Activated naive CD4-positive, alpha-beta T cell treated with anti-CD3 and anti-CD28 coated beads, Interleukin-2, amount 50 U/mL, for 24 hours (primary cell): ENCODE measurements around the gene KIF2C.

Experiments used
- H3K27ac Mint-ChIP-seq: one replicate; pipeline ENCODE4 v1.8.0; 2021; ENCODE audit warnings: mild to moderate bottlenecking, mixed read lengths
- H3K27me3 Mint-ChIP-seq: one replicate; pipeline ENCODE4 v1.8.0; 2021; ENCODE audit warnings: mixed read lengths
- H3K36me3 Mint-ChIP-seq: one replicate; pipeline ENCODE4 v1.8.0; 2021; ENCODE audit warnings: mixed read lengths
- H3K4me1 Mint-ChIP-seq: one replicate; pipeline ENCODE4 v1.8.0; 2021; ENCODE audit warnings: mixed read lengths
- H3K4me3 Mint-ChIP-seq: one replicate; pipeline ENCODE4 v1.8.0; 2021; ENCODE audit warnings: mild to moderate bottlenecking, mixed read lengths
- H3K9me3 Mint-ChIP-seq: one replicate; pipeline ENCODE4 v1.8.0; 2021; ENCODE audit warnings: mixed read lengths

The KIF2C gene

GRCh38 chr1:44713321-44713781, 26.3 kb upstream of the KIF2C start:
- Mint-ChIP-seq H3K36me3 (no peaks in the 10 kb centered on the region), H3K27me3 (no peaks in the 10 kb centered on the region), H3K4me3 (no peak overlapping the region), H3K9me3 (no peaks in the 10 kb centered on the region), H3K27ac (no peak overlapping the region), H3K4me1 (peaks cover 33% of the 10 kb centered on the region)

- Mint-ChIP-seq H3K27ac (no peak overlapping the region), H3K4me3 (no peak overlapping the region), H3K27me3 (no peaks in the 10 kb centered on the region), H3K9me3 (no peaks in the 10 kb centered on the region), H3K4me1 (peaks cover 43% of the 10 kb centered on the region), H3K36me3 (no peaks in the 10 kb centered on the region)
These were observed 25.1 kb upstream of the KIF2C start for GRCh38 chr1:44714532-44714931.

- H3K4me1 Mint-ChIP-seq, result peaks cover 47% of the 10 kb centered on the region
- H3K27ac Mint-ChIP-seq, result no peak overlapping the region
- H3K36me3 Mint-ChIP-seq, result no peaks in the 10 kb centered on the region
- H3K27me3 Mint-ChIP-seq, result no peaks in the 10 kb centered on the region
- no peaks in the 10 kb centered on the region for H3K9me3 Mint-ChIP-seq
- H3K4me3 Mint-ChIP-seq, result no peak overlapping the region
These were observed 24.6 kb upstream of the KIF2C start for GRCh38 chr1:44714944-44715571.

- peaks cover 68% of the 10 kb centered on the region for H3K4me1 Mint-ChIP-seq
- no peaks in the 10 kb centered on the region for H3K27me3 Mint-ChIP-seq
- H3K9me3 Mint-ChIP-seq, result no peaks in the 10 kb centered on the region
These were observed 22.5 kb upstream of the KIF2C start for GRCh38 chr1:44717156-44717555.

GRCh38 chr1:44717653-44718052, 22.0 kb upstream of the KIF2C start:
- Mint-ChIP-seq H3K9me3 (no peaks in the 10 kb centered on the region), H3K4me1 (peaks cover 69% of the 10 kb centered on the region), H3K36me3 (no peaks in the 10 kb centered on the region), H3K27me3 (no peaks in the 10 kb centered on the region), H3K4me3 (peak overlapping the region; percentile 15), H3K27ac (no peak overlapping the region)

More at GRCh38 chr1:44717156-44717555, 22.5 kb upstream of the KIF2C start:
- no peak overlapping the region for H3K4me3 Mint-ChIP-seq
- H3K27ac Mint-ChIP-seq, result no peak overlapping the region
- no peaks in the 10 kb centered on the region for H3K36me3 Mint-ChIP-seq

GRCh38 chr1:44718091-44718490, 21.5 kb upstream of the KIF2C start:
- H3K4me1 Mint-ChIP-seq, result peaks cover 72% of the 10 kb centered on the region
- no peak overlapping the region for H3K27ac Mint-ChIP-seq
- peak overlapping the region; percentile 15 for H3K4me3 Mint-ChIP-seq
- H3K36me3 Mint-ChIP-seq, result no peaks in the 10 kb centered on the region
- H3K27me3 Mint-ChIP-seq, result no peaks in the 10 kb centered on the region
- no peaks in the 10 kb centered on the region for H3K9me3 Mint-ChIP-seq

GRCh38 chr1:44719318-44719717, 20.3 kb upstream of the KIF2C start:
- peaks cover 81% of the 10 kb centered on the region for H3K4me1 Mint-ChIP-seq
- H3K9me3 Mint-ChIP-seq, result no peaks in the 10 kb centered on the region
- H3K27me3 Mint-ChIP-seq, result no peaks in the 10 kb centered on the region
- no peaks in the 10 kb centered on the region for H3K36me3 Mint-ChIP-seq
- no peak overlapping the region for H3K27ac Mint-ChIP-seq
- H3K4me3 Mint-ChIP-seq, result no peak overlapping the region

- peaks cover 81% of the 10 kb centered on the region for H3K4me1 Mint-ChIP-seq
- H3K36me3 Mint-ChIP-seq, result no peaks in the 10 kb centered on the region
- no peaks in the 10 kb centered on the region for H3K9me3 Mint-ChIP-seq
- no peaks in the 10 kb centered on the region for H3K27me3 Mint-ChIP-seq
- peak overlapping the region; percentile 99 for H3K27ac Mint-ChIP-seq
- H3K4me3 Mint-ChIP-seq, result peak overlapping the region; percentile 75
These were observed 19.4 kb upstream of the KIF2C start for GRCh38 chr1:44720281-44720680.

GRCh38 chr1:44721485-44722361, 17.9 kb upstream of the KIF2C start:
- Mint-ChIP-seq H3K4me1 (peaks cover 76% of the 10 kb centered on the region), H3K9me3 (no peaks in the 10 kb centered on the region), H3K36me3 (no peaks in the 10 kb centered on the region), H3K4me3 (peak overlapping the region; percentile 79), H3K27me3 (no peaks in the 10 kb centered on the region), H3K27ac (peak overlapping the region; percentile 99)

- no peaks in the 10 kb centered on the region for H3K36me3 Mint-ChIP-seq
These were observed 16.6 kb upstream of the KIF2C start for GRCh38 chr1:44723064-44723463.

GRCh38 chr1:44723496-44724295, 15.9 kb upstream of the KIF2C start:
- peaks cover 71% of the 10 kb centered on the region for H3K4me1 Mint-ChIP-seq
- no peaks in the 10 kb centered on the region for H3K9me3 Mint-ChIP-seq
- no peaks in the 10 kb centered on the region for H3K36me3 Mint-ChIP-seq
- H3K4me3 Mint-ChIP-seq, result peak overlapping the region; percentile 85
- H3K27me3 Mint-ChIP-seq, result no peaks in the 10 kb centered on the region
- H3K27ac Mint-ChIP-seq, result peak overlapping the region; percentile 98

More at GRCh38 chr1:44723064-44723463, 16.6 kb upstream of the KIF2C start:
- peak overlapping the region; percentile 85 for H3K4me3 Mint-ChIP-seq
- no peaks in the 10 kb centered on the region for H3K9me3 Mint-ChIP-seq
- H3K27ac Mint-ChIP-seq, result peak overlapping the region; percentile 98
- H3K4me1 Mint-ChIP-seq, result peaks cover 73% of the 10 kb centered on the region
- no peaks in the 10 kb centered on the region for H3K27me3 Mint-ChIP-seq

- Mint-ChIP-seq H3K4me3 (peak overlapping the region; percentile 85), H3K36me3 (no peaks in the 10 kb centered on the region), H3K27me3 (no peaks in the 10 kb centered on the region), H3K4me1 (peaks cover 70% of the 10 kb centered on the region), H3K27ac (peak overlapping the region; percentile 95), H3K9me3 (no peaks in the 10 kb centered on the region)
These were observed 15.2 kb upstream of the KIF2C start for GRCh38 chr1:44724296-44724954.

- H3K9me3 Mint-ChIP-seq, result no peaks in the 10 kb centered on the region
- peak overlapping the region; percentile 77 for H3K4me3 Mint-ChIP-seq
- H3K27ac Mint-ChIP-seq, result peak overlapping the region; percentile 95
- no peaks in the 10 kb centered on the region for H3K27me3 Mint-ChIP-seq
- H3K36me3 Mint-ChIP-seq, result no peaks in the 10 kb centered on the region
- H3K4me1 Mint-ChIP-seq, result peaks cover 64% of the 10 kb centered on the region
These were observed 14.5 kb upstream of the KIF2C start for GRCh38 chr1:44724955-44725698.

- Mint-ChIP-seq H3K36me3 (no peaks in the 10 kb centered on the region), H3K27ac (peak within 1 kb of the TSS; percentile 100), H3K4me1 (peaks cover 36% of the 10 kb centered on the region), H3K4me3 (peak within 1 kb of the TSS; percentile 73), H3K9me3 (no peaks in the 10 kb centered on the region), H3K27me3 (no peaks in the 10 kb centered on the region)
These were observed 8.7 kb upstream of the KIF2C start, which contains the start of gene RNU5D-1 for GRCh38 chr1:44730741-44731512. TSS of gene RNU5D-1 (minus strand) at chr1:44731170.
